ENCODE data around the gene GTF2A1. TPM values are rescaled to one million over a fixed set of nuclear protein-coding genes. Genes with fewer than 3 reads are reported as not detected.

GTF2A1 gene
- total and polyA plus RNA-seq, 2 donors from 2014 or later = 4.7 to 27.0 TPM

- no peak overlapping the region for H3K27ac ChIP-seq (ENCODE audit: low read depth in 2 of 2, low read length in 2 of 2)
- H3K9me3 ChIP-seq (ENCODE audit: control insufficient read depth in 2 of 3, insufficient read depth in 1 of 3, low read length in 3 of 3) = no peaks in the 10 kb centered on the region
- H3K4me1 ChIP-seq (ENCODE audit: control insufficient read depth in 2 of 3, insufficient read depth in 2 of 3, low read depth in 1 of 3, low read length in 3 of 3) = peaks cover 0 to 8% (median 7%) of the 10 kb centered on the region in 3 donors
- no peak overlapping the region for H3K4me3 ChIP-seq (ENCODE audit: low read length in 3 of 3)
- no peaks in the 10 kb centered on the region for H3K36me3 ChIP-seq (ENCODE audit: control insufficient read depth in 2 of 3, insufficient read depth in 3 of 3, low read length in 3 of 3)
- TF ChIP-seq, protein P1, sequence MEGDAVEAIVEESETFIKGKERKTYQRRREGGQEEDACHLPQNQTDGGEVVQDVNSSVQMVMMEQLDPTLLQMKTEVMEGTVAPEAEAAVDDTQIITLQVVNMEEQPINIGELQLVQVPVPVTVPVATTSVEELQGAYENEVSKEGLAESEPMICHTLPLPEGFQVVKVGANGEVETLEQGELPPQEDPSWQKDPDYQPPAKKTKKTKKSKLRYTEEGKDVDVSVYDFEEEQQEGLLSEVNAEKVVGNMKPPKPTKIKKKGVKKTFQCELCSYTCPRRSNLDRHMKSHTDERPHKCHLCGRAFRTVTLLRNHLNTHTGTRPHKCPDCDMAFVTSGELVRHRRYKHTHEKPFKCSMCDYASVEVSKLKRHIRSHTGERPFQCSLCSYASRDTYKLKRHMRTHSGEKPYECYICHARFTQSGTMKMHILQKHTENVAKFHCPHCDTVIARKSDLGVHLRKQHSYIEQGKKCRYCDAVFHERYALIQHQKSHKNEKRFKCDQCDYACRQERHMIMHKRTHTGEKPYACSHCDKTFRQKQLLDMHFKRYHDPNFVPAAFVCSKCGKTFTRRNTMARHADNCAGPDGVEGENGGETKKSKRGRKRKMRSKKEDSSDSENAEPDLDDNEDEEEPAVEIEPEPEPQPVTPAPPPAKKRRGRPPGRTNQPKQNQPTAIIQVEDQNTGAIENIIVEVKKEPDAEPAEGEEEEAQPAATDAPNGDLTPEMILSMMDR (IDR thresholded peaks at IDR 0.05; ENCODE audit: borderline replicate concordance, extremely low read depth, insufficient read depth) = no peak
- no peak for FAIRE-seq
- no peak overlapping the region for H3K9ac ChIP-seq (ENCODE audit: low read length in 3 of 3)
- intact Hi-C loops (cut with DNase I) = no loop called here
- no peak for DNase-seq
- no peaks in the 10 kb centered on the region for H3K27me3 ChIP-seq (ENCODE audit: control insufficient read depth, insufficient read depth, low read length)
These were observed 54.6 kb downstream of the GTF2A1 start for GRCh38 chr14:81166121-81166520.

- no peaks in the 10 kb centered on the region for H3K27me3 ChIP-seq (ENCODE audit: control insufficient read depth, insufficient read depth, low read length)
- H3K36me3 ChIP-seq (ENCODE audit: control insufficient read depth in 2 of 3, insufficient read depth in 3 of 3, low read length in 3 of 3) = no peaks in the 10 kb centered on the region
- no peak overlapping the region for H3K4me3 ChIP-seq (ENCODE audit: low read length in 3 of 3)
- TF ChIP-seq, protein P1 (IDR thresholded peaks at IDR 0.05; ENCODE audit: borderline replicate concordance, extremely low read depth, insufficient read depth) = no peak
- H3K9ac ChIP-seq (ENCODE audit: low read length in 3 of 3) = no peak overlapping the region
- H3K9me3 ChIP-seq (ENCODE audit: control insufficient read depth in 2 of 3, insufficient read depth in 1 of 3, low read length in 3 of 3) = no peaks in the 10 kb centered on the region
- DNase-seq (no peak), FAIRE-seq (no peak)
- intact Hi-C loops (cut with DNase I) = no loop called here
- H3K27ac ChIP-seq (ENCODE audit: low read depth in 2 of 2, low read length in 2 of 2) = no peak overlapping the region
- H3K4me1 ChIP-seq (ENCODE audit: control insufficient read depth in 2 of 3, insufficient read depth in 2 of 3, low read depth in 1 of 3, low read length in 3 of 3) = peaks cover 0 to 7% (median 4%) of the 10 kb centered on the region in 3 donors
These were observed 55.6 kb downstream of the GTF2A1 start for GRCh38 chr14:81165188-81165587.

- Histone ChIP-seq H3K27me3 (ENCODE audit: control insufficient read depth, insufficient read depth, low read length) (no peaks in the 10 kb centered on the region), H3K9me3 (ENCODE audit: control insufficient read depth in 2 of 3, insufficient read depth in 1 of 3, low read length in 3 of 3) (no peaks in the 10 kb centered on the region), H3K4me1 (ENCODE audit: control insufficient read depth in 2 of 3, insufficient read depth in 2 of 3, low read depth in 1 of 3, low read length in 3 of 3) (peaks cover 0 to 2% (median 0%) of the 10 kb centered on the region in 3 donors), H3K4me3 (ENCODE audit: low read length in 3 of 3) (no peak overlapping the region), H3K9ac (ENCODE audit: low read length in 3 of 3) (no peak overlapping the region), H3K27ac (ENCODE audit: low read depth in 2 of 2, low read length in 2 of 2) (no peak overlapping the region), H3K36me3 (ENCODE audit: control insufficient read depth in 2 of 3, insufficient read depth in 3 of 3, low read length in 3 of 3) (no peaks in the 10 kb centered on the region)
- intact Hi-C loops (cut with DNase I) = no loop called here
- peak in 4 of 5 donors; percentile 43 to 78 (median 60) for DNase-seq
- TF ChIP-seq, protein P1 (IDR thresholded peaks at IDR 0.05; ENCODE audit: borderline replicate concordance, extremely low read depth, insufficient read depth) = peak; percentile 62
- no peak for FAIRE-seq
These were observed 56.5 kb downstream of the GTF2A1 start for GRCh38 chr14:81164167-81164774.

DNA sequence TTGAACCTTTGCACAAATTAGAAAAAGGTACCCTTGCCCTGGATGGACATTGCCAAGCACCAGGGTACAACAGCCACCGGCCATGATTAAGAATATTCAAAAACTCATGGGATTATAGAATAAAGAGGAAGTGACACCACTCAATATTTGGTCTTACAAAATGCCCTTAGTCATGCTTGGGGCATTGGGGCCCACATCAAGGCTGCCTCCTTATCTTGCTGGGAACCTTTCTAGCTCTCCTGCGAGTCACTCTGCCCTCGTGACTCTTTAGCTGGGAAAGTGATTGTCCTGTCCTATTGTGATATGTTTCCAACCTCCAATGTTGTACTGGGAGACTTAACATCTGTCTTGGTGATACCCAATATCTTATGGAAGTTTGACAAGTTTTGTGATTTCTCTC is 57.8 kb downstream of the GTF2A1 start:
- DNase-seq = no peak
- H3K9me3 ChIP-seq (ENCODE audit: control insufficient read depth in 2 of 3, insufficient read depth in 1 of 3, low read length in 3 of 3) = no peaks in the 10 kb centered on the region
- no peak overlapping the region for H3K27ac ChIP-seq (ENCODE audit: low read depth in 2 of 2, low read length in 2 of 2)
- TF ChIP-seq, protein P1 (IDR thresholded peaks at IDR 0.05; ENCODE audit: borderline replicate concordance, extremely low read depth, insufficient read depth) = no peak
- no peak overlapping the region for H3K9ac ChIP-seq (ENCODE audit: low read length in 3 of 3)
- H3K36me3 ChIP-seq (ENCODE audit: control insufficient read depth in 2 of 3, insufficient read depth in 3 of 3, low read length in 3 of 3) = no peaks in the 10 kb centered on the region
- FAIRE-seq = no peak
- H3K4me3 ChIP-seq (ENCODE audit: low read length in 3 of 3) = no peak overlapping the region
- intact Hi-C loops (cut with DNase I) = no loop called here
- H3K4me1 ChIP-seq (ENCODE audit: control insufficient read depth in 2 of 3, insufficient read depth in 2 of 3, low read depth in 1 of 3, low read length in 3 of 3) = no peaks in the 10 kb centered on the region
- H3K27me3 ChIP-seq (ENCODE audit: control insufficient read depth, insufficient read depth, low read length) = no peaks in the 10 kb centered on the region

All from kidney (tissue), 14 donors.